GM21529 (cell line): Measurements from ENCODE around the gene MYO1D.

Experiments used
- ATAC-seq: cut with Tn5 transposase; IDR thresholded peaks from one replicate; pipeline ENCODE4 v1.9.1; 2021; ENCODE audit not compliant: unreplicated experiment

Gene MYO1D

GRCh38 chr17:32820440-32820839 is 56.5 kb downstream of the MYO1D start:
- ATAC-seq: no peak

- ATAC-seq: no peak
Measured at GRCh38 chr17:32819787-32820186, 57.1 kb downstream of the MYO1D start.

- no peak for ATAC-seq
Measured at GRCh38 chr17:32819035-32819434, 57.9 kb downstream of the MYO1D start.

GRCh38 chr17:32815460-32815859 is 61.5 kb downstream of the MYO1D start:
- no peak for ATAC-seq

- no peak for ATAC-seq
Measured at GRCh38 chr17:32814836-32815235, 62.1 kb downstream of the MYO1D start.

GRCh38 chr17:32813021-32813420 is 63.9 kb downstream of the MYO1D start:
- no peak for ATAC-seq

GRCh38 chr17:32810690-32811089 is 66.2 kb downstream of the MYO1D start:
- no peak for ATAC-seq

- ATAC-seq: no peak
Measured at GRCh38 chr17:32807577-32807976, 69.3 kb downstream of the MYO1D start.

GRCh38 chr17:32806646-32807045 is 70.3 kb downstream of the MYO1D start:
- ATAC-seq: no peak

- no peak for ATAC-seq
Measured at GRCh38 chr17:32805029-32805976, 71.6 kb downstream of the MYO1D start.

GRCh38 chr17:32803544-32803943 is 73.4 kb downstream of the MYO1D start:
- ATAC-seq: no peak

GRCh38 chr17:32802306-32802705 is 74.6 kb downstream of the MYO1D start:
- ATAC-seq: no peak

- no peak for ATAC-seq
Measured at GRCh38 chr17:32801641-32802040, 75.3 kb downstream of the MYO1D start.

- ATAC-seq: no peak
Measured at GRCh38 chr17:32801193-32801592, 75.7 kb downstream of the MYO1D start.

- ATAC-seq: no peak
Measured at GRCh38 chr17:32798938-32799337, 78.0 kb downstream of the MYO1D start.

- ATAC-seq: no peak
Measured at GRCh38 chr17:32795339-32795979, 81.5 kb downstream of the MYO1D start.

- ATAC-seq: no peak
Measured at GRCh38 chr17:32794533-32795246, 82.2 kb downstream of the MYO1D start.

GRCh38 chr17:32793841-32794240 is 83.1 kb downstream of the MYO1D start:
- ATAC-seq: no peak

- ATAC-seq: no peak
Measured at GRCh38 chr17:32792207-32792606, 84.7 kb downstream of the MYO1D start.

- ATAC-seq: no peak
Measured at GRCh38 chr17:32786169-32786568, 90.8 kb downstream of the MYO1D start.

- ATAC-seq: no peak
Measured at GRCh38 chr17:32784113-32784512, 92.8 kb downstream of the MYO1D start.

- no peak for ATAC-seq
Measured at GRCh38 chr17:32783602-32784001, 93.3 kb downstream of the MYO1D start.
